PFSK-1 (cell line): ENCODE results near the gene B3GNT4.

Experiments
- FOXP2 ChIP-seq: optimal IDR thresholded peaks from 2 replicates; pipeline ENCODE3; 2011; ENCODE audit warnings: borderline replicate concordance, control low read depth, inconsistent platforms; ENCODE audit not compliant: insufficient read depth; ENCODE audit errors: extremely low read length, extremely low read depth
- POLR2AphosphoS5 ChIP-seq: IDR thresholded peaks from 2 replicates; pipeline ENCODE4 v1.6.1; 2012; ENCODE audit warnings: low read depth, mild to moderate bottlenecking, control low read depth, low read length, moderate library complexity
- REST ChIP-seq, 2 experiments: IDR thresholded peaks; 2 replicates each; pipeline versions ENCODE4 v1.6.1 to v1.8.0; 2011 to 2012; ENCODE audit warnings: low read depth in 2 of 2, low read length in 2 of 2, control low read depth in 1 of 2, inconsistent platforms in 1 of 2, mild to moderate bottlenecking in 1 of 2, moderate library complexity in 1 of 2; ENCODE audit not compliant: insufficient read depth in 1 of 2
- SIN3A ChIP-seq: IDR thresholded peaks from 2 replicates; pipeline ENCODE4 v1.6.1; 2012; ENCODE audit warnings: mild to moderate bottlenecking, low read length, moderate library complexity, borderline replicate concordance; ENCODE audit not compliant: insufficient read depth
- TAF1 ChIP-seq: IDR thresholded peaks from 2 replicates; pipeline ENCODE4 v1.6.1; 2012; ENCODE audit warnings: low read length, control low read depth, borderline replicate concordance; ENCODE audit not compliant: insufficient read depth

The B3GNT4 gene

GRCh38 chr12:122235741-122236140 is 32.2 kb downstream of the B3GNT4 start:
- no peak for TF ChIP-seq TAF1
- TF ChIP-seq SIN3A: no peak
- no peak for TF ChIP-seq POLR2AphosphoS5
- no peak for TF ChIP-seq REST (IDR thresholded peaks at IDR 0.05; ENCODE audit: insufficient read depth in 1 of 2, low read depth in 2 of 2, low read length in 2 of 2)
- no peak for TF ChIP-seq FOXP2

GRCh38 chr12:122238861-122239260 is 35.4 kb downstream of the B3GNT4 start:
- no peak for TF ChIP-seq POLR2AphosphoS5
- TF ChIP-seq FOXP2: no peak
- no peak for TF ChIP-seq TAF1
- no peak for TF ChIP-seq REST (IDR thresholded peaks at IDR 0.05; ENCODE audit: insufficient read depth in 1 of 2, low read depth in 2 of 2, low read length in 2 of 2)
- no peak for TF ChIP-seq SIN3A

- TF ChIP-seq REST (IDR thresholded peaks at IDR 0.05; ENCODE audit: insufficient read depth in 1 of 2, low read depth in 2 of 2, low read length in 2 of 2) (no peak), POLR2AphosphoS5 (no peak), SIN3A (no peak), FOXP2 (no peak), TAF1 (no peak)
Observed at GRCh38 chr12:122243965-122244364, 40.5 kb downstream of the B3GNT4 start.

GRCh38 chr12:122244565-122245371 is 41.3 kb downstream of the B3GNT4 start:
- TF ChIP-seq POLR2AphosphoS5 (no peak), FOXP2 (no peak), SIN3A (no peak), TAF1 (no peak), REST (IDR thresholded peaks at IDR 0.05; ENCODE audit: insufficient read depth in 1 of 2, low read depth in 2 of 2, low read length in 2 of 2) (no peak)
